ENCODE measurements around the gene PFKL. TPM values are rescaled to one million over a fixed set of nuclear protein-coding genes. Genes with fewer than 3 reads are reported as not detected.
A peak's percentile ranks its signal among the peaks of the same experiment; 100 is the strongest.

Gene PFKL
- total RNA-seq, 1 experiment from 2014 or later: 134 TPM

DNA sequence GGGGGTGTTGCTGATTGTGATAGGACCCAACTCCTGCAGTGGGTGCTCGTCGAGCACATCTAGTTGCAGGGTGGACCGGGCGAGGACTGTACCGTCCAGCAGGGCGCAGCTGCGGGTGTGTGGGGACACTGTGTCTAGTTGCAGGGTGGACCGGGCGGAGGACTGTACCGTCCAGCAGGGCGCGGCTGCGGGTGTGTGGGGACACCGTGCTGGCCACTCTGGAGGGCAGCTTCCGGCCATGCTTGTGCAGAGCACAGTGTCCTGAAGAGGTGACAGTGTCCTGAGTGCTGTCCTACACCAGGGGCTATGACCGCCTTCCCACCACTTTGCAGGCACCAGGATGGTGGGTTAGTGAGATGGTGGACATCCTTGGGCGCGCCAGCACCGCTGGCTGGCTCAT is 49.0 kb downstream of the PFKL start (continued):
- no peak for TF ChIP-seq CTCF (IDR thresholded peaks at IDR 0.05)
- TF ChIP-seq STAT6 (CRISPR knock-in tag; conservative IDR thresholded peaks at IDR 0.05; ENCODE audit: low read depth): no peak
- no peak for TF ChIP-seq AR (CRISPR knock-in tag; IDR thresholded peaks at IDR 0.05)
- no peak for TF ChIP-seq RORB (CRISPR knock-in tag; IDR thresholded peaks at IDR 0.05)

- Mint-ChIP-seq H3K4me1 (no peaks in the 10 kb centered on the region), H3K27me3 (ENCODE audit: low read depth) (peaks cover 35% of the 10 kb centered on the region), H3K4me3 (peak overlapping the region; percentile 41; the same call in 1 of the 2 replicates), H3K9me3 (no peaks in the 10 kb centered on the region), H3K36me3 (no peaks in the 10 kb centered on the region), H3K27ac (no peak overlapping the region)
- ATAC-seq (no peak), DNase-seq (ENCODE audit: low spot score) (no peak)
- CTCF ChIA-PET: no interaction called here
- no peak for TF ChIP-seq GABPB1 (CRISPR knock-in tag; IDR thresholded peaks at IDR 0.05)
- TF ChIP-seq, protein P1, sequence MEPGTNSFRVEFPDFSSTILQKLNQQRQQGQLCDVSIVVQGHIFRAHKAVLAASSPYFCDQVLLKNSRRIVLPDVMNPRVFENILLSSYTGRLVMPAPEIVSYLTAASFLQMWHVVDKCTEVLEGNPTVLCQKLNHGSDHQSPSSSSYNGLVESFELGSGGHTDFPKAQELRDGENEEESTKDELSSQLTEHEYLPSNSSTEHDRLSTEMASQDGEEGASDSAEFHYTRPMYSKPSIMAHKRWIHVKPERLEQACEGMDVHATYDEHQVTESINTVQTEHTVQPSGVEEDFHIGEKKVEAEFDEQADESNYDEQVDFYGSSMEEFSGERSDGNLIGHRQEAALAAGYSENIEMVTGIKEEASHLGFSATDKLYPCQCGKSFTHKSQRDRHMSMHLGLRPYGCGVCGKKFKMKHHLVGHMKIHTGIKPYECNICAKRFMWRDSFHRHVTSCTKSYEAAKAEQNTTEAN (CRISPR knock-in tag; IDR thresholded peaks at IDR 0.05): no peak
- no peak for TF ChIP-seq ZNF416 (CRISPR knock-in tag; IDR thresholded peaks at IDR 0.05)
- TF ChIP-seq TEAD4 (CRISPR knock-in tag; IDR thresholded peaks at IDR 0.05): no peak
- TF ChIP-seq CREB1 (CRISPR knock-in tag; IDR thresholded peaks at IDR 0.05): no peak
- POLR2A ChIA-PET: no interaction called here
Measured at GRCh38 chr21:44349416-44349846, 49.6 kb downstream of the PFKL start.

DNA sequence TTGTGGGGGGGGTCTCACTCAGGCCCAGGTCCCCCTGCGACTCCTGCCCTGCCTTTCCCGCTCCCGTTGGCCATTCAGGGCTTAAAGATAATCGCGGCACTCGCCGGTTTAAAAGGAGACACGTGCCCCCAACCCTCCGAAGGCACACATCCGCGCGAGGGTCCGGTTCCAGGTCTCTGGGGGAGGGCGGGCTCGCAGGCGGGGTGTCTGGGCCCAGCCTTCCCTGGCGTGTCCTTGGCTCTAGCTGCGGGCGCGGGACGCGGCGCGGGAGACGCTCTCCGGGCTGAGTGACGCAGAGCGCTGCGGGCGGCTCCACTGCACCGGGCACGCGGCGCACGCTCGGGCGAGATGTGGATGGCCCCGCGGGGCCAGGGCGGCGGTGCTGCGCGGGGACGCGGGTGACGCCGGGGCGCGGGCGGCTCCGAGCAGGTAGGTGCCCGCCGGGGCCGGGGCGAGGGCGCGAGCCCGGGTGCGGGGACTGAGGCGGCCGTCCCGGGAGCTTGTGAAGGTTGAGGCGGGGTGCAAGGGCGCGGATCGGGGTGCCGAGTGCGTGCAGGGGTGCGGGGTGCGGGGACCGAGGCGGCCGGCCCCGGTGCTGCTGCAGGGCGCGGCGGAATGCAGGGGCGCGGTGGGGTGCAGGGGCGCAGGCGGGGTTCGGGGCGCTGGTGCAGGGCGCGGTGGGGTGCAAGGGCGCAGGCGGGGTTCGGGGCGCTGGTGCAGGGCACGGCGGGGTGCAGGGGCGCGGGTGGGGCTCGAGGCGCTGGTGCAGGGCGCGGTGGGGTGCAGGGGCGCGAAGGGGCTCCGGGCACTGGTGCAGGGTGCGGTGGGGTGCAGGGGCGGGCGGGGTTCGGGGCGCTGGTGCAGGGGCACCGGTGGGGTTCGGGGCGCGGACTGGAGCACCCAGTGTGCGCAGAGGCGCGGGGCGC is 50.3 kb downstream of the PFKL start:
- Mint-ChIP-seq H3K27me3 (ENCODE audit: low read depth) (peaks cover 35% of the 10 kb centered on the region), H3K27ac (no peak overlapping the region), H3K4me3 (0 out of 2 replicates have a peak overlapping the region, but pooled peaks have one; percentile 33), H3K36me3 (no peaks in the 10 kb centered on the region), H3K9me3 (no peaks in the 10 kb centered on the region), H3K4me1 (no peaks in the 10 kb centered on the region)
- POLR2A ChIA-PET: no interaction called here
- CTCF ChIA-PET: no interaction called here
- ATAC-seq: peak; percentile 10
- TF ChIP-seq HMGXB4 (CRISPR knock-in tag; IDR thresholded peaks at IDR 0.05) (no peak), TEAD1 (CRISPR knock-in tag; IDR thresholded peaks at IDR 0.05) (no peak), NR2C2 (CRISPR knock-in tag; IDR thresholded peaks at IDR 0.05) (no peak), FOXK1 (CRISPR knock-in tag; IDR thresholded peaks at IDR 0.05) (0 out of 2 replicates have a peak, but pooled peaks have one; percentile 21)
- TF ChIP-seq, protein P2, sequence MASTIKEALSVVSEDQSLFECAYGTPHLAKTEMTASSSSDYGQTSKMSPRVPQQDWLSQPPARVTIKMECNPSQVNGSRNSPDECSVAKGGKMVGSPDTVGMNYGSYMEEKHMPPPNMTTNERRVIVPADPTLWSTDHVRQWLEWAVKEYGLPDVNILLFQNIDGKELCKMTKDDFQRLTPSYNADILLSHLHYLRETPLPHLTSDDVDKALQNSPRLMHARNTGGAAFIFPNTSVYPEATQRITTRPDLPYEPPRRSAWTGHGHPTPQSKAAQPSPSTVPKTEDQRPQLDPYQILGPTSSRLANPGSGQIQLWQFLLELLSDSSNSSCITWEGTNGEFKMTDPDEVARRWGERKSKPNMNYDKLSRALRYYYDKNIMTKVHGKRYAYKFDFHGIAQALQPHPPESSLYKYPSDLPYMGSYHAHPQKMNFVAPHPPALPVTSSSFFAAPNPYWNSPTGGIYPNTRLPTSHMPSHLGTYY (CRISPR knock-in tag; IDR thresholded peaks at IDR 0.05): no peak
- TF ChIP-seq, protein P3, sequence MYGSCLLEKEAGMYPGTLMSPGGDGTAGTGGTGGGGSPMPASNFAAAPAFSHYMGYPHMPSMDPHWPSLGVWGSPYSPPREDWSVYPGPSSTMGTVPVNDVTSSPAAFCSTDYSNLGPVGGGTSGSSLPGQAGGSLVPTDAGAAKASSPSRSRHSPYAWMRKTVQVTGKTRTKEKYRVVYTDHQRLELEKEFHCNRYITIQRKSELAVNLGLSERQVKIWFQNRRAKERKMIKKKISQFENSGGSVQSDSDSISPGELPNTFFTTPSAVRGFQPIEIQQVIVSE (CRISPR knock-in tag; IDR thresholded peaks at IDR 0.05; ENCODE audit: borderline replicate concordance): no peak
- peak; percentile 42 for DNase-seq (ENCODE audit: low spot score)

Data from WTC11 (cell line).